HG03108 (cell line): Measurements from ENCODE around the gene P4HA2.
"Not testable (repeated sequence)": the region's sequence is repeated elsewhere in the genome, so short reads cannot be mapped to it uniquely, and the experiment has no call there.

ENCODE experiments used
- ATAC-seq: cut with Tn5 transposase; IDR thresholded peaks from one replicate; pipeline ENCODE4 v1.9.1; 2021; ENCODE audit warnings: moderate library complexity; ENCODE audit not compliant: unreplicated experiment

Gene P4HA2

DNA sequence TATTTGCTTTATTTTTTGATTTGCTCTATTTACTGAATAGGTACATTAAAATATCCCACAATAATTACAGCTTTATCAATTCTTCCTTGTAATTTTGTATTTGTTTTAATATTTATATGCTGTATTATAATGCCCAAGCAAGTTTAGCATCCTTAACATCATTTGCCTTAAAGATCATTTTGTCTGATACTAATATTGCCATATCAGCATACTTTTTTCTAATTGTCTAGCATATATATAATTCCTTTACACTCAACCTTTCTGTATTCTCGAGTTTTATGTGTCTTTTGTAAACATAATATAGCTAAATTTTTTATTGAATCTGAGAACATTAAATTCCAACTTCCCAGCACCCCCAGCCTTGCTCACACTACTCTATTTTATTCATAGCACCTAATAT lies 64.7 kb downstream of the P4HA2 start:
- ATAC-seq, result no peak

DNA sequence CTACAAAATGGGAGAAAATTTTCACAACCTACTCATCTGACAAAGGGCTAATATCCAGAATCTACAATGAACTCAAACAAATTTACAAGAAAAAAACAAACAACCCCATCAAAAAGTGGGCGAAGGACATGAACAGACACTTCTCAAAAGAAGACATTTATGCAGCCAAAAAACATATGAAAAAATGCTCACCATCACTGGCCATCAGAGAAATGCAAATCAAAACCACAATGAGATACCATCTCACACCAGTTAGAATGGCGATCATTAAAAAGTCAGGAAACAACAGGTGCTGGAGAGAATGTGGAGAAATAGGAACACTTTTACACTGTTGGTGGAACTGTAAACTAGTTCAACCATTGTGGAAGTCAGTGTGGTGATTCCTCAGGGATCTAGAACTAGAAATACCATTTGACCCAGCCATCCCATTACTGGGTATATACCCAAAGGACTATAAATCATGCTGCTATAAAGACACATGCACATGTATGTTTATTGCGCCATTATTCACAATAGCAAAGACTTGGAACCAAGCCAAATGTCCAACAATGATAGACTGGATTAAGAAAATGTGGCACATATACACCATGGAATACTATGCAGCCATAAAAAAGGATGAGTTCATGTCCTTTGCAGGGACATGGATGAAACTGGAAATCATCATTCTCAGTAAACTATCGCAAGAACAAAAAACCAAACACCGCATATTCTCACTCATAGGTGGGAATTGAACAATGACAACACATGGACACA lies 65.9 kb downstream of the P4HA2 start:
- not testable (repeated sequence) for ATAC-seq

DNA sequence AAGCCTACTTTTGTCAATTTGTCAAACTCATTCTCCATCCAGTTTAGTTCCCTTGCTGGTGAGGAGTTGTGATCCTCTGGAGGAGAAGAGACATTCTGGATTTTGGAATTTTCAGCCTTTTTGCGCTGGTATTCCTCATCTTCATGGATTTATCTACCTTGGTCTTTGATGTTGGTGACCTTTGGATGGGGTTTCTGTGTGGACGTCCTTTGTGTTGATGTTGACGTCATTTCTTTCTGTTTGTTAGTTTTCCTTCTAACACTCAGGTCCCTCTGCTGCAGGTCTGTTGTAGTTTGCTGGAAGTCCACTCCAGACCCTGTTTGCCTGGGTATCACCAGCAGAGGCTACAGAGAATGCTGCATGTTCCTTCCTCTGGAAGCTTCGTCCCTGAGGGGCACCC lies 71.2 kb downstream of the P4HA2 start:
- no peak for ATAC-seq

DNA sequence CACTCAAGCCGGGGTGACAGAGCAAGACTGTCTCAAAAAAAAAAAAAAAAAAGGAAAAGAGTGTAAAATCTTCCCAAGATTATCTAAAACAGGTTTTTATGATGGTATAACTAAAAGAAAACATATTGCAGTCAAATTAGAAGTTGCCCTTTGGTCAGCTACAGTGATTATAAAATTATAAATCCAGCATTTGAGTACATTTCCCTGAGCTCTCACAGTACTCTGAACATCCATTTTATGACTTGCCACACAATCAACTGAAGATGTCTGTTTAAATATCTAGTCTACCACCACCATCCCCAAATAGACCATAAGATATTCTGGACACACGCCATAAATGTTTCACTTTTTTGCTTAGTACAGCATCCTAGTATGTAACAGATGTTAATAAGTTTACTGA lies 77.1 kb downstream of the P4HA2 start:
- no peak for ATAC-seq

DNA sequence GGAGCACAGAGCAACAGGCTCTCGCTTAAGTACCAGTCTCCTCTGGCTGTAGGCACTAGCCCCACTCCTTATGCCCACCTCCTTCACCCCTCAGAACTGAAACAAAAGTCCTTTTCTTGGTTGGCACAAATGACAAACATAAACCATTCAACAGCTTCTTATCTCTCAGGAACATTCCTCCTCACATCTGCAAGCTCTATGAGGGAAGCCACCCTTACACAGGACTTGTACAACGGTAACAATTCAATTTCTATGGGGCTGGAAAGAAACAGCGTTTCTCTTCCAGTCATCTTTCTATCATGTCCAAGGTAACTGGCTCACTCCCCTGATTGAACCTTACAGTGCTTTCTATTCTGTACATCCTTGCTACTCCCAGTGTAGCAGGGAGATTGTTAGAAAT lies 80.0 kb downstream of the P4HA2 start:
- no peak for ATAC-seq

DNA sequence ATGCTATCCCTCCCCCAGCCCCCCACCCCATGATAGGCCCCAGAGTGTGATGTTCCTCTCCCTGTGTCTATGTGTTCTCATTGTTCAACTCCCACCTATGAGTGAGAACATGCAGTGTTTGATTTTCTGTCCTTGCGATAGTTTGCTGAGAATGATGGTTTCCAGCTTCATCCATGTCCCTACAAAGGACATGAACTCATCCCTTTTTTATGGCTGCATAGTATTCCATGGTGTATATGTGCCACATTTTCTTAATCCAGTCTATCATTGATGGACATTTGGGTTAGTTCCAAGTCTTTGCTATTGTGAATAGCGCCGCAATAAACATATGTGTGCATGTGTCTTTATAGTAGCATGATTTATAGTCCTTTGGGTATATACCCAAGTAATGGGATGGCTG lies 82.3 kb downstream of the P4HA2 start:
- not testable (repeated sequence) for ATAC-seq

DNA sequence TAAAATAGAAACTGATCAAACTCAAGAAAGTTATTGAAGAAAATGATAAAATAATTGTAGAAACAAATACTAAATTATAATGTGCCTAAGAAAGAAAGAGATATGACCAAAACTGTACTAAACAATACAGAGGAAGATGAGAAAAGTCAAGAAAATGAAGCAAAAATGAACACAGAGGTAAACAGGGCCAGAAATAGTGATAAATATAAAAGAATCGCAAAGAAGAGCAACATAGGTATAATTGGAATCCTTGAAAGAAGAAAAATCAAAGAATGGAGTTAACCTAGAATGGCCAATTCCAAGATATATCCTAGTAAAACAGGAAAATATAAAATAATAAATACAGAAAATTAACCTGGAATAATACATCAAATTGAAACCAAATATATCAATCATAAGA lies 84.5 kb downstream of the P4HA2 start:
- ATAC-seq, result no peak

DNA sequence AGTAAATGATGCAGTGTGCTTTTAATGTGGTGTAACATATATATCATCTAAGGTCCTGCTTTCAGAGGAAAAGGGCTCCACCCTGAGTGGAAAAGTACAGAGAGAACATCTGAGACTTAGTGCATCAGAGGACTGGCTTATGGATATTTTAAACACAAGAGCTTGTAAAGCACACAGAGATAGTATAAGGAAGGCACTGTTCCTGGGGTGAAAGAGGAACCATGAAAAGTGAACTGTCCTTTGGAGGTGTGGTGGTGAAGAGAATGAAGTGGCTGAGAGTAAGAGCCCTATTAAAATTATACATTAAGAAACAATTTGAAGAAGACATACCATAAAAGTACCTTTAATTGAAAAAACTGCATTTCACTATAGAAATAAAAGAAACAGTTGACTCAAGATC lies 85.2 kb downstream of the P4HA2 start:
- ATAC-seq, result no peak
